Activated naive CD8-positive, alpha-beta T cell (primary cell): ENCODE measurements around the gene PRSS33.

Experiments
- H3K27ac Mint-ChIP-seq: one replicate; pipeline ENCODE4 v1.8.0; 2021; ENCODE audit warnings: mixed read lengths
- H3K27me3 Mint-ChIP-seq: one replicate; pipeline ENCODE4 v1.8.0; 2021; ENCODE audit warnings: mixed read lengths
- H3K36me3 Mint-ChIP-seq: one replicate; pipeline ENCODE4 v1.8.0; 2021; ENCODE audit warnings: mixed read lengths
- H3K4me1 Mint-ChIP-seq: one replicate; pipeline ENCODE4 v1.8.0; 2021; ENCODE audit warnings: low read depth, mixed read lengths
- H3K4me3 Mint-ChIP-seq: one replicate; pipeline ENCODE4 v1.8.0; 2021; ENCODE audit warnings: mild to moderate bottlenecking, mixed read lengths
- H3K9me3 Mint-ChIP-seq: one replicate; pipeline ENCODE4 v1.8.0; 2021; ENCODE audit warnings: low read depth, mixed read lengths

Gene PRSS33

DNA sequence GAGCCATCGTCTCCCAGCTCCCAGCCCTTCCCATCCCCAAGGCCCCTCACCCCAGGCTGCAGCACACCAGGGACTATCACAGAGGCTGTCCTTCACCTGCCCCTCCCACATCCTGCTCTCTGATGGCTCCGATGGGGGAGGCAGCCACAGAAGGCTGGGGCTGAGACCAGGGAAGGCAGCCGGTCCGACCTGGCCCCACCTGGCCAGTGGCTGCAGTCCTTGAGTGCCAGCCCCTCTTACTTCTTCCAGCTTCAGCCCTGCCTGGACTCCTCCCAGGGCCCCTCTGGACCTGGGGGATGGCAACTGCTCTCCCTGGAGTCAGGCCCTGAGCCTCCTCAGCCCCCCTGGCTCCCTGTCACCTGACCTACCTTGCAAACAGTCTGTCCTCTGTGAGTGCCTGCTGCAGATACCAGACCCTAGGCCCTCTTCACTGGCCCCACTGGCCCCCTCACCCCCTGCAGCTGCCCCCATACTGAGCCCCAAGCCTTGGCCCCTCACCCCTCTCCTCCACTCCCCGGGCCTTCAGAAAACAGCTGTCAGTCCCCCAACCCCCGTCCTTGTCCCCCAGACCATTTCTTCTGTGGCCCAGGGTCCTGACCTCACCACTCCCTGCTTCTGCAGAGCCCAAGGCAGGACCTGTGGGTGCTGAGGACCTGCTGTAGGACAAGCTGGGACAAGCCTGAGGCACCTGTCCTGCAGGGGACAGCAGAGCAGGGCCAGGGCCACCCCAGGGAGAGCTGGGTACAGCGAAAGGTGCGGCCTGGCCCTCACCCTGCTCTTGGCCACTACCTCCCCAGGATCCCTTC lies 47.5 kb downstream of the PRSS33 start:
- Mint-ChIP-seq H3K27ac (no peak overlapping the region), H3K36me3 (no peaks in the 10 kb centered on the region), H3K4me3 (no peak overlapping the region), H3K27me3 (no peaks in the 10 kb centered on the region), H3K4me1 (no peaks in the 10 kb centered on the region), H3K9me3 (no peaks in the 10 kb centered on the region)

DNA sequence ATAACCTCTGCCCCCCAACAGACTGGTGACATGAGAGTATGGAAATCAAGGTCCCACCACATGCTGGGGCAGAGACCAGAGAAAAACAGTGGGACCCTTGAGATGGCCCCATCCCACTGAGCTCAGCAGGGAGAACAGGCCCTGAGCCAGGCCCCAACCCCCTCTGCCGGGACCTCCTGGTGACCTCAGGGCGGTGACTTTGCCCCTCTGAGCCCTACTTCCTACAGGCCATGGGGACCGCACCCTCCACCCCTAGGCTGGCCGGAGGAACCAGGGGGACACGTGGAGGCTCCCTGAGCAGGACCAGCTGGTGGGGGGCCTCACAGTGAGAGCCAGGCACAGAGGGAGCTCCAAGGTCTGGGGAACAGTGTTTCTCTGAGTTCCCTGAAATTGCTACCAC lies 48.7 kb downstream of the PRSS33 start:
- H3K4me1 Mint-ChIP-seq = no peaks in the 10 kb centered on the region
- no peak overlapping the region for H3K4me3 Mint-ChIP-seq
- H3K36me3 Mint-ChIP-seq = no peaks in the 10 kb centered on the region
- no peaks in the 10 kb centered on the region for H3K27me3 Mint-ChIP-seq
- no peaks in the 10 kb centered on the region for H3K9me3 Mint-ChIP-seq
- H3K27ac Mint-ChIP-seq = no peak overlapping the region

DNA sequence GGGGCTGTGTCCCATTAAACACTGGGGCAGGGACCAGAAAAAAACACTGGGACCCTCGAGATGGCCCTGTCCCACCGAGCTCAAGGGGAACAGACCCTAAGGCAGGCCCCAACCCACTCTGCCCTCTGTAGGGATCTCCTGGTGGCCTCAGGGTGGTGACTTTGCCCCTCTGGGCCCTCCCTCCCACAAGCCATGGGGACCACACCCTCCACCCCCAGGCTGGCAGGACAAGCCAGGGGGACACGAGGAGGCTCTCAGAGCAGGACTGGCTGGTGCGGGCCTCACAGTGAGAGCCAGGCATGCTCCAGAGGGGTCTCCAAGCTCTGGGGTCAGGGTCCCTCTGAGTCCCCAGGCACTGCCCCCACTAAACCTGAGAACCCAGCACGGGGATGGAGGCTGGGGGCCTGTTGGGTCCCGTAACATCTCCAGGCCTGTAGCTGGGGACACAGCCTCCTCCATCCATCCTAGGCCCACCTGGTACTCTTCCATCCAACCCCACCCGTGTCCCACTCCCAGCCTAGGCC lies 49.4 kb downstream of the PRSS33 start:
- Mint-ChIP-seq H3K27me3 (no peaks in the 10 kb centered on the region), H3K4me1 (no peaks in the 10 kb centered on the region), H3K9me3 (no peaks in the 10 kb centered on the region), H3K4me3 (no peak overlapping the region), H3K27ac (no peak overlapping the region), H3K36me3 (no peaks in the 10 kb centered on the region)

DNA sequence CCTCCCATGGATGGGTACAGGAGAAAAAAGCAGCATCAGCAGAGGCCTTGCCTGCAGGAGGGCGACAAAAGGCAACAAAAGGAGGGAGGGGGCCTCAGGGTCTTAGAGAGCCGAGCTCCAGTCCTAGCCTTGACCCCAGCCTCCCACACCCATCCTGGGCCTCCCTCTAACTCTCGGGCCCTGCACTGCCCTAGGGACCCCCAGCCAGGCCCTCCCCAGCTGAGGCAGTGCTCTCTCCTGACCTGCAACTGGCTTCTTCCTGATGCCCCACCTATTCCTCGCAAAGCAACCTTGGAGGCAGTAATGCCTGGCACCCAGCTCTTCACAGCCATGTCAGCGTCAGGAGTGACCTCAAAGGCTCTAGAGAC lies 50.1 kb downstream of the PRSS33 start:
- no peaks in the 10 kb centered on the region for H3K4me1 Mint-ChIP-seq
- H3K4me3 Mint-ChIP-seq = no peak overlapping the region
- H3K36me3 Mint-ChIP-seq = no peaks in the 10 kb centered on the region
- no peaks in the 10 kb centered on the region for H3K27me3 Mint-ChIP-seq
- H3K9me3 Mint-ChIP-seq = no peaks in the 10 kb centered on the region
- no peak overlapping the region for H3K27ac Mint-ChIP-seq

DNA sequence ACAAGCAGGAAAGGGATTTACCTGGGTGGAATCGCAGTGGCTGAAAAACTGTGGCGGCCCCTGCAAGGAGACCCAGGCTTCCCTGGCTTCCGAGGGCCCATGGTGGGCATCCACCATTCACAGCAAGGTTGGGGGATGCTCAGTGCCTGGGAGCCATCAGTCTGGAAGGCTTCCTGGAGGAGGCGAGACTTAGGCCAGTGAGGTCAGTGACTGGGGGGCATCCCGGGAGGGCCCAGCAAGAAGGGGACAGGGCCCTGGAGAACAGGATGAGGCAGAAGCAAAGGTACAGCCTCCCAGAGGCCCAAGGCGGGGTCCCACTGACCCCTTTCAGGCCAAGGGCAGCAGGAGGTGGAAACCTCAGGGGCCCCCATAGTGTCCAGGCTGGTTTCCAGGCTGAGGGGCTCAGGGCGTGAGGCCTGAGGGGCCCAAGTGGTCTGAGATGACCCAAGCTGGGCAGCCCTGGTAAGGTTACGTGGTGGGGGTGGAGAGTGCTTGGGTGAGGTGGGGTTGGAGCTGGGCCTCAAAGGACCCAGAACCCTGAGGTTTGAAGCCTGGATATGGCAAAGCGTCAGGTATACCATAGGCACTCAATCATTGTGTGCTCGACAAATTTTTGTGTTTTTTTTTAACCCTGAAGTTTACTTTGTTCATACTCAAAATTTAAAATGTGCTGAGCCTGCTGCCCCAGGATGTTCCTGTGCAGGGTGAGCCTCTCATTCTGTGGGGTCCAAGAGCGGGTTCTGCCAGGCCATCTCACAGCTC lies 50.7 kb downstream of the PRSS33 start:
- Mint-ChIP-seq H3K27me3 (no peaks in the 10 kb centered on the region), H3K4me1 (no peaks in the 10 kb centered on the region), H3K27ac (no peak overlapping the region), H3K9me3 (no peaks in the 10 kb centered on the region), H3K36me3 (no peaks in the 10 kb centered on the region), H3K4me3 (no peak overlapping the region)

DNA sequence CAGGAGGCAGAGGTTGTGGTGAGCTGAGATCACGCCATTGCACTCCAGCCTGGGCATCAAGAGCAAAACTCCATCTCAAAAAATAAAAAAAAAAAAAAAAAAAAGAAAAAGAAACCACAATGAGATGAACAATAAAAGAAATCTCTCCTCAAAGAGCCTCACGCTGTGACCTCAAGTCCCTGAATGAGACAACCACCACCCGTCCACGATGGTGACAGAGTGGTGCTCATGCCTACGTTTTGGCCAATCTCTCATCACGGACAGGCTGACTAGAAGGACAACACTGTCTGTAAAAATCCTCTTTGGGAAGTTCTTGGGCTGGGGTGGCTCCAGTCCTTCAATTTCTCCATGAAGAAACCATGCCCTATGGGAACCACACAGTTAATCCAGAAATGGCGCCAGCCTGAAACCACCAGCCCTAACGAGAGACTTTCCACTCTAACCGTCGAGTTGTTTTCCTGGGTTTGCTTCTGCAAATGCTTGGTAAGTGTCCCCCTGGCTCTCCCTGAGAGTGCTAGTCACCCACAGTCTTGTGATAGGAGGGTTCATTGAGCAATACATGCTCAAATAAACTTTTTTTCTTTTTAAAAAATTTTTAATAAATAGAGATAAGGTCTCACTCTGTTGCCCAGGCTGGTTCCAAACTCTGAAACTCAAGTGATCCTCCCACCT lies 52.4 kb downstream of the PRSS33 start:
- Mint-ChIP-seq H3K36me3 (no peaks in the 10 kb centered on the region), H3K4me1 (no peaks in the 10 kb centered on the region), H3K27ac (no peak overlapping the region), H3K4me3 (no peak overlapping the region), H3K9me3 (no peaks in the 10 kb centered on the region), H3K27me3 (no peaks in the 10 kb centered on the region)
